Thoracic aorta (tissue), 2 donors: Measurements from ENCODE around the gene KRT6A. TPM values are rescaled to one million over a fixed set of nuclear protein-coding genes. Genes with fewer than 3 reads are reported as not detected.

Experiments used
- ATAC-seq: fragments of 150-250 bp; one replicate; pipeline ENCODE4 v1.8.0; 2017; ENCODE audit warnings: low read depth; ENCODE audit not compliant: insufficient number of reproducible peaks, low FRiP score
- DNase-seq: peaks from one replicate; pipeline ENCODE4 v3.0.0-alpha.2; 2020; ENCODE audit warnings: low spot score
- H3K27ac ChIP-seq, 2 donors: fragments of 200-600 bp; sonication (generic); 1 replicate in 1 of 2; 2 replicates in 1 of 2; pipeline ENCODE4 v1.5.1; 2016; ENCODE audit warnings: mild to moderate bottlenecking in 2 of 2, moderate library complexity in 2 of 2
- H3K27me3 ChIP-seq: fragments of 200-600 bp; sonication (generic); replicated peaks from 2 replicates; pipeline ENCODE4 v1.6.0; 2016; ENCODE audit warnings: mild to moderate bottlenecking; ENCODE audit not compliant: insufficient read depth
- H3K36me3 ChIP-seq: fragments of 200-600 bp; sonication (generic); one replicate; pipeline ENCODE4 v1.5.1; 2016
- H3K4me1 ChIP-seq, 2 donors: fragments of 200-600 bp; sonication (generic); 1 replicate in 1 of 2; 2 replicates in 1 of 2; pipeline versions ENCODE4 v1.5.1 to v1.6.0; 2016; ENCODE audit warnings: low read depth in 2 of 2, mild to moderate bottlenecking in 1 of 2; ENCODE audit not compliant: control insufficient read depth in 1 of 2
- H3K4me3 ChIP-seq: fragments of 200-600 bp; sonication (generic); 2 replicates; pipeline ENCODE4 v1.5.1; 2016; ENCODE audit warnings: mild to moderate bottlenecking
- H3K9me3 ChIP-seq: fragments of 200-600 bp; sonication (generic); 2 replicates; pipeline ENCODE4 v1.5.1; 2016
- CTCF ChIP-seq: fragments of 200-600 bp; sonication (generic); IDR thresholded peaks from one replicate; pipeline ENCODE4 v1.5.1; 2019; ENCODE audit warnings: antibody characterized with exemption
- total RNA-seq, 2 donors: library from RNA; depleted of rRNA; stranded (reverse); fragments of >200 nt; gene quantifications; one replicate each; pipeline versions ENCODE4 v1.1.0 to v1.2.3, GENCODE V29; 2016

KRT6A gene
- total RNA-seq, 2 donors from 2014 or later = 0.68 TPM; not detected in 1

DNA sequence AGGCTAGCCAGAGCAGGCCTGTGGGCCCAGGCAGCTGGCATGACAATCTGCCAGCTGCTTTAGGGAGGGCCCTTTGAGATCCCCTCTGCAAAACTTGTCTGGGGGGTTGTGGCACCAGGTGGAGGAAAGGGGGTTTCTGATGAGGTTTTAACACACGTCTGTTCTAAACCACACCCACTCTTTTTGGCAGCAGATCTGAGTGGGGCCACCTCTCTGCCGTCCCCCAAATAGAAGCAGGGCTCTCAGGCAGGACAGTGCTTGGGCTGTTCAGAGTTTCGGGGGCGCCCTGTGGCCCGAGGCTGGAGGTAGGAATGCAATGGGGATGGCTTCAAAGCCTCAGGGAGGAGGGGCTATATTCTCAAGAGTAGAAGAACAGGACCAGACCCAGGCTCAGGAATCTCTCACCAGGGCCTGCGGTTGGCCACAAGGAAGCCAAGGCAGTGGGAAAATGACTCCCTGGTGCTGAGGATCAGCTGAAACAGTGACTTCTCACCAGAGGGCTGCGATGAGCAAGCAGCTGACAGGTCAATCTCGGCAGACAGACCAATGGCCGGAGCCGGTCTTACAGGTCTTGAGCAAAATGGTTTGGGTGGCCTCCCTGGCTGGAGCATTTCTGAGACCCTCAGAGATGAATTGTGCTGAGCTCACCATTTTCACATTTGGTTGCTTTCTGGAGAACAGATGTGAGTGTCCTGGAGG, 28.7 kb upstream of the KRT6A start:
- H3K27me3 ChIP-seq = no peaks in the 10 kb centered on the region
- H3K4me1 ChIP-seq = peaks cover 0 to 3% of the 10 kb centered on the region in 2 donors
- H3K9me3 ChIP-seq = no peaks in the 10 kb centered on the region
- H3K36me3 ChIP-seq = no peaks in the 10 kb centered on the region
- H3K27ac ChIP-seq = peak overlapping the region in 1 of 2 donors; percentile 52
- ATAC-seq = no peak
- no peak overlapping the region for H3K4me3 ChIP-seq
- DNase-seq = no peak
- TF ChIP-seq CTCF = no peak

DNA sequence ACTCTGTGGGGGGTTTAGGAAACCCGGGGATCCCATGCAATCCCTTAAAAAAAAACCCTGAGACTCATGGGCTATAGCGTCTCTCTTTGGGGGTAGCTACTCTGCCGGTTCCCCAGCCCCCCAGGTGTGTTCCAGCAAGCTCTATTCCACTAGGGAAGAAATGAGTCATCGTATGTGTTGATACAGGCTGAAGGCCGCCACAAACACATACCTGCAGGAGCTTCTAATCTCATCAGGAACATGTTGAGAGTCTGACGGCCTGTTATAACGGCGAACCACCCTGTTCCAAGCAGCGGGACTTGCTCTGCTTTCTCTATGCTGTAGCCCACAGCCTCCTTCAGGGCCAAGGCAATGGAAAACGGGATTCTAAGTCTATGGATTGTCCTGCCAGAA, 28.1 kb upstream of the KRT6A start:
- TF ChIP-seq CTCF = no peak
- DNase-seq (no peak), ATAC-seq (peak; percentile 46)
- Histone ChIP-seq H3K4me1 (peaks cover 0 to 3% of the 10 kb centered on the region in 2 donors), H3K36me3 (no peaks in the 10 kb centered on the region), H3K27me3 (no peaks in the 10 kb centered on the region), H3K27ac (peak overlapping the region in 1 of 2 donors; percentile 52), H3K9me3 (no peaks in the 10 kb centered on the region), H3K4me3 (no peak overlapping the region)

DNA sequence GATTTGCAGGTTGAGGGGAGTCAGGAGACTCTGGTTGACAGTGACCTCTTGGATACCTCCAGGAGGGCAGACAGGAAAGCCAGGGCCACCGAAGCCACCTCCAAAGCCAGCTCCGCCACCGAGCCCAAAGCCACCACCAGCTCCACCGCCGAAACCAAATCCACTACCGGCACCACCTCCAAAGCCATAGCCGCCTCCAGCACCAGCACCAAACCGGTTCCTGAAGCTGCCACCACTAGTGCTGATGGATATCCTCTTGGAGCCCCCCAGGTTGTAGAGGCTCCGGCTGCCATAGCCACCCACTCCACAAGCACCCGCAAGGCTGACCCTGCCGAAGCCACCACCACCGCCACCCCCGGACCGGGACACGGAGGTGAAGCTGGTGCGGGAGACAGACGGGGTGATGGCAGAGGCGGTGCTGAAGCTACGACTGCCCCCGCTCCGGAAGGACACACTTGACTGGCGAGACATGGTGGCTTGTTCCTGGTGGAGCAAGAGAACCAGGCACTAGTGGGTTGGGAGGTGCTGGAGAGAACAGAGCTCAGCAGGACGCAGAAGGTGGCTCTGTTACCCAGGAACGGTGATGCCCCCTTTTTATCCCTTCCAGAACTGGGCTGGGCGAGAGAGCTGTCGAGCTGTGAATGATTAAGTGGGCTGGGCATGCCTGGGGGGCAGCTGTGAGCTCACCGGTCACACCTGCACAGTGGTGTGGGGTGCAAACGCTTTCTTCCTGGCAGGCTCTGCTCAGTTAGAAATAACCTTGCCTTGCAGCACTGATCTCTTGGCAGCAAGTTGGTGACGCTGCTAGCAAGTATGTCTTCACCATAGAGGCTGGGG, 27.0 kb upstream of the KRT6A start, which contains the start of gene KRT5:
Gene KRT5, minus strand, starts transcription at position 569 of the 837 bp plus-strand sequence. Its CDS starts 98 bp downstream, at position 471.
- Histone ChIP-seq H3K27me3 (no peaks in the 10 kb centered on the region), H3K4me3 (no peak within 1 kb of the TSS), H3K27ac (peak within 1 kb of the TSS in 1 of 2 donors; percentile 52), H3K4me1 (peaks cover 0 to 3% of the 10 kb centered on the region in 2 donors), H3K36me3 (no peaks in the 10 kb centered on the region), H3K9me3 (no peaks in the 10 kb centered on the region)
- no peak for TF ChIP-seq CTCF
- DNase-seq (no peak), ATAC-seq (no peak)

DNA sequence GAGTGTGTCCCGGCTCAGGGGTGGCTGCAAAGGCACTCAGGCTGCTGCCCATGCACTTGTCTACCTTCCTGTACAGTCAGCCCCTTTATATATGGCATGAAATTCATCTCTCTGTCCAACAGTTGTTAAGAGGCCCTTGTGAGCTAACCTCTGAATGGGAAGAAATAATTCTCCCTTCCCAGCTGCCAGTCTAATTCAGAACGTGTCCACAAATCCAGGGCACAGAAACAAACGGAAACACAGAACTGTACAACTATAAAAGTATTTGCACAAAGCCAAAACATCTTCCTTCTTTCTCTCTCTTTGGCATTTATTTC, 26.3 kb upstream of the KRT6A start:
- TF ChIP-seq CTCF = no peak
- ATAC-seq = no peak
- Histone ChIP-seq H3K27ac (no peak overlapping the region), H3K36me3 (no peaks in the 10 kb centered on the region), H3K27me3 (no peaks in the 10 kb centered on the region), H3K4me1 (peaks cover 0 to 3% of the 10 kb centered on the region in 2 donors), H3K9me3 (no peaks in the 10 kb centered on the region), H3K4me3 (no peak overlapping the region)
- DNase-seq = no peak
